Bone marrow (tissue), 2 donors: ENCODE measurements around the gene PRAMEF8.
"Not testable (repeated sequence)": the region's sequence is repeated elsewhere in the genome, so short reads cannot be mapped to it uniquely, and the experiment has no call there.

ENCODE experiments used
- DNase-seq, 2 donors: peaks; one replicate each; lab custom pipeline; 2025; lab: John Stamatoyannopoulos, UW

Gene PRAMEF8

DNA sequence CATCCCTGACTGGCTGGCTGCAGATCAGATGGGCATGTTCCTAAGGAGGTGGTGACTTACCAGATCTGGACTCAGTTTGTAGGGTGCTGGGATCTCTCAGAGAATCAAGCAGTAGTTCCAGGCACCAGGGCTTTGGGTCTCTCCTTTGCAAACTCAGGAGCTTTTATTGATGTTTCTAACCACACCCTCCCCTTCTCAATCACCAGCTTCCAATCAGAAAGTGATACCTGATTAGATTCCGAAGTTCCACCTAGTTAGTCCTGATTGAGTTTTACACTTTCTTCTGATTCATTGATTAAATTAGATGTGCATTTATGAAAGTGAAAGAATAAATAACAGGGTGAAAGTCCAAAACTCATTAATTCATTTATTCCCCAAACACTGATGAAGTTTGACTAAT lies at the start of gene PRAMEF8:
TSS of gene PRAMEF8 (minus strand) at position 101 of the 400 bp plus-strand sequence. CDS start 1,046 bp downstream, outside the sequence.
- not testable (repeated sequence) for DNase-seq

DNA sequence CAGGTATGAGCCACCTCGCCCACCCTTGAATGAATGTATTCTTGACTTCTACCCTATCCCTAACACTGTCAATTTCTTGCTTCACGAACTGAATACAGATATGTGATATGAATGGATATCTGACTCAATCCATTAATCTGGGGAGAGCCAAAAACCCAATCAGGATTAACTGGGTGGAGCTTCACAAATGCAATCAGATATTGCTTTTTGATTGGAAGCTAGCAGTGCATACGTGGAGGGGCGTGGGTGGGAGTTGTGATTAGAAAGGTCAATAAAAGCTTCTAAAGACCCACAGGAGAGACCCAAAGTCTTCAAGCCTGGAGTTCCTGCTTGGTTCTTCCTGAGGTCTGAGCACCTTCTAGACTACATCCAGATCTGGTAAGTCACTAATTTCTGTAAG lies 30.3 kb upstream of the PRAMEF8 start, which contains the start of gene PRAMEF15:
TSS of gene PRAMEF15 (plus strand) at position 301 of the 400 bp plus-strand sequence. CDS start 2,827 bp downstream, outside the sequence.
- DNase-seq: not testable (repeated sequence)

DNA sequence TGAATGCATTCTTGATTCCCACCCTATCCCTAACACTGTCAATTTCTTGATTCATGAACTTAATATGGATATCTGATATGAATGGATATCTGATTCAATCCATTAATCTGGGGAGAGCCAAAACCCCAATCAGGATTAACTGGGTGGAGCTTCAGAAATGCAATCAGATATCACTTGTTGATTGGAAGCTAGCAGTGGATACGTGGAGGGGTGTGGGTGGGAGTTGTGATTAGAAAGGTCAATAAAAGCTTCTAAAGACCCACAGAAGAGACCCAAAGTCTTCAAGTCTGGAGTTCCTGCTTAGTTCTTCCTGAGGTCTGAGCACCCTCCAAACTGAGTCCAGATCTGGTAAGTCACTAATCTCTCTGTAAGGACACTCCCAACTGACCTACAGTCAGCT lies 18.3 kb upstream of the PRAMEF8 start, which contains the start of gene PRAMEF33:
TSS of gene PRAMEF33 (plus strand) at position 301 of the 400 bp plus-strand sequence. CDS start 2,416 bp downstream, outside the sequence.
- DNase-seq: not testable (repeated sequence)

DNA sequence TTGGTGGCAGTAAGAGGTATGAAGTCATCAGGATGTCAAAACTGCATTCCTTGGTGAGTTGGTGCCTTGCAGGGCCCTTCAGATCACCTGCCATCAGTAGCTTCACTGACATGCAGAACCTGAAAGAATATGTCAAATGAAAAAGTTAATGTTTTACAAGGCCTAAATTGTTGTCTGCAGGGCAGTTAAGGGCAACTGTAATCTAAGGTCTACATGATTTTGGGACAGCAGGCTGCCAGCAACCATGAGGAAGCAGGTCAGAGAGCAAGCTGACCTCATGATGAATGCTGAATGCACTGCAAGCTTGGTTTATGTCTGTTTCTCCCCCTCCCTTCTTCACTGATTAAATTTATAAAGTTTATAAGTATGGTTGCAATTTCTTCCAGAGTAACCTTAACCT lies 17.3 kb upstream of the PRAMEF8 start:
- DNase-seq: not testable (repeated sequence)

DNA sequence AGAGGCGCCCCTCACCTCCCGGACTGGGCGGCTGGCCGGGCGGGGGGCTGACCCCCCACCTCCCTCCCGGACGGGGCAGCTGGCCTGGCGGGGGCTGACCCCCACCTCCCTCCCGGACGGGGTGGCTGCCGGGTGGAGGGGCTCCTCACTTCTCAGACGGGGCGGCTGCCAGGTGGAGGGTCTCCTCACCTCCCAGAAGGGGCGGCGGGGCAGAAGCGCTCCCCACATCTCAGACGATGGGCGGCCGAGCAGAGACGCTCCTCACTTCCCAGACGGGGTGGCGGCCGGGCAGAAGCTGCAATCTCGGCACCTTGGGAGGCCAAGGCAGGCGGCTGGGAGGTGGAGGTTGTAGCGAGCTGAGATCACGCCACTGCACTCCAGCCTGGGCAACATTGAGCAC lies 13.8 kb upstream of the PRAMEF8 start:
- DNase-seq: not testable (repeated sequence)

DNA sequence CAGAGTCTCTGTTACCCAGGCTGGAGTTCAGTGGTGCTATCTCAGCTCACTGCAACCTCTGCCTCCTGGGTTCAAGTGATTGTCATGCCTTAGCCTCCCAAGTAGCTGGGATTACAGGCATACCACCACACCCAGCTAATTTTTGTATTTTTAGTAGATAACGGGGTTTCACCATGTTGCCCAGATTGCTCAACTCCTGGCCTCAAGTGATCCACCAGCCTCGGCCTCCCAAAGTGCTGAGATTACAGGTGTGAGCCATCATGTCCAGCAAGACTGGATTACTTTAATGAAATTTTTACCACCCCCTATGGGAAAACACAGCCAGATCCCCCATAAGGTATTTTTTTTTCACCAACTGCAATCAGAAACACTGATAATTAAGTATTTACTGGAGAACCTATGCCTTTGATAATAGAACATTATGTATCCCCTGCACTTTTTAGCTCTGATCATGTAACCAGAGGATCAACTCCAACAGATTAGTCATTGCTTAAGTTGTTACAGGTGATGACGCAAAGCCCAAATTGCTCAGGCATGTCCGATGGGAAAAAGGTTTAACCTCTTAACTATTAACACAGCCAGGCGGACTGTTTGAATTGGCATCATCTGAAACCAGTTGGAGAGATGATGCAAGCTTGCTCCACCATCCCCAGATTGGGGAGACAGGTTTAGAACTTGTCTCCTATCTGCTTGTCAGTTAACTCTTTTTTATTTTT lies 12.4 kb upstream of the PRAMEF8 start:
- DNase-seq: not testable (repeated sequence)

DNA sequence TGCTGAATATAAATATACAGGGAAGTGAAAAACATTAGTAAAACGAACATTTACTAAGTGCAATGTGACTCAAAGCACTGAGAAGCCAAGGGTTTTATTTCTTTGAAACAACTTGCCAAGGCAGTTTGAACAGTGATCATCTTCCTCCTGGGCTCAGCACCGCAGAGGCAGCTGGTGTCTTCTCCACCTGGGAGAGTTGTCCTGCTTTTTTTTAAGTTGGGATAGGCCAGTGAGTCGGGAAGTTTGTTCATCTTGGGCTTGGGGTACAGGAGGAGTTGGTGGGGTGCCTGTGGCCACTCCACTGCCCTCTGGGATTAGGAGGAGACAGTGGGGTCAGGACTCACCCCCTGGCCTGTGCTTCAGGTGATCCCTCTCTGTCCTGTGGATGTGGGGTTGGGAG lies 4.1 kb upstream of the PRAMEF8 start:
- not testable (repeated sequence) for DNase-seq

DNA sequence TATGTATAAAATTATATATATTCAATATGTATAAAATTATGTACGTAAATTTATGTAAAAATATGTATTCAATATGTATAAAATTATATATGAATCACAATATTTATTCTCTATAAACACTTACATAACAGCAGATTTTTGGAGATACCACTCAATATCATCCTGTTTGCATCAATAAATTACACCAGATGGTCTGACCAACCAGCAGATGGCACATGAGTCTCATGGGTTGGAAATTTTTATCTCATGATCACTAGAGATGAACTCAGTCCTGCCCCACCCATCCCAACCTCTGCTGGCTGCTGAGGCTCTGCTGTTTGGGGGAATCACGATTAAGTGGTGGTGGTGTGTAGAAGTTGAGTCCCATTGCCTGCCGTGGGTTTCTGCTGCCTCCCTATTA lies 5.3 kb downstream of the PRAMEF8 start:
- DNase-seq: not testable (repeated sequence)

DNA sequence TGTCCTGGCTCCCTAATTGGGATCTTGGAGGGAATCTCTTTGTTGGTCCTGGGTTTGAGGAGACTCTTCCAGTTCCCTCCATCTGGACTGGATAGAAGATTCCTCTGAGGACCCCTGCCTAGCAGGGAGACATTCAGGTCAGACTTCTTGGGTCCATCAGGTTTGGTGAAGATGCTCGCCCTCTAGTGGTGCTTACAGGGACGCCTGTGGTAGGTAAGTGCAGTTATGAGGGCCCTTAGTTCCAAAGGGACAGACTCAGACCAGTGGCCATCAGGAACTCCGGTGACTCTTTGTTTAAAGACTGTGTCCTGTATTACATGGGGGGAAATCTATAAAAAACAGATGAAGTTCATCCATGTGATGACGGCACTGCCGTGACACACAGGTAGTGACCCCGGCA lies 7.9 kb downstream of the PRAMEF8 start:
- DNase-seq: not testable (repeated sequence)

DNA sequence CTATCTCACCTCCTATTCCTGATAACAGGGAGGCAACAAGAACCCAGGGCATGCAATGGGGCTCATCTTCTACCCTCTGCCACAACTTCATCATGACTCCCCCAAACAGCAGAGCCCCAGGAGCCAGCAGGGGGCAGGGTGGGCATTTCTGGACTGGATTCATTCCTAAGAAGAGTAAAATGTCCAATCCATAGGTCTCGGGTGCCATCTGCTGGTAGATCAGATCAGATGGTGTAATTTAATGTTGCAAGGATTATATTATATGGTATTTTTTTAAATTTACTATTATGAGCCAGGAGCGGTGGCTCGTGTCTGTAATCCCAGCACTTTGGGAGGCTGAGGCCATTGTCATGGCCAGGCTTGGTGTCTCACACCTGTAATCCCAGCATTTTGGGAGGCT lies 19.8 kb downstream of the PRAMEF8 start:
- not testable (repeated sequence) for DNase-seq

DNA sequence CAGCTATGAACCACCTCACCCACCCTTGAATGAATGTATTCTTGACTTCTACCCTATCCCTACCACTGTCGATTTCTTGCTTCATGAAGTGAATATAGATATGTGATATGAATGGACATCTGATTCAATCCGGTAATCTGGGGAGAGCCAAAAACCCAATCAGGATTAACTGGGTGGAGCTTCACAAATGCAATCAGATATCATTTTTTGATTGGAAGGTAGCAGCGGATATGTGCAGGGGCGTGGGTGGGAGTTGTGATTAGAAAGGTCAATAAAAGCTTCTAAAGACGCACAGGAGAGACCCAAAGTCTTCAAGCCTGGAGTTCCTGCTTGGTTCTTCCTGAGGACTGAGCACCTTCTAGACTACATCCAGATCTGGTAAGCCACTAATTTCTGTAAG lies 31.0 kb downstream of the PRAMEF8 start, which contains the start of gene PRAMEF5:
TSS of gene PRAMEF5 (plus strand) at position 301 of the 400 bp plus-strand sequence. CDS start 5,071 bp downstream, outside the sequence.
- not testable (repeated sequence) for DNase-seq

DNA sequence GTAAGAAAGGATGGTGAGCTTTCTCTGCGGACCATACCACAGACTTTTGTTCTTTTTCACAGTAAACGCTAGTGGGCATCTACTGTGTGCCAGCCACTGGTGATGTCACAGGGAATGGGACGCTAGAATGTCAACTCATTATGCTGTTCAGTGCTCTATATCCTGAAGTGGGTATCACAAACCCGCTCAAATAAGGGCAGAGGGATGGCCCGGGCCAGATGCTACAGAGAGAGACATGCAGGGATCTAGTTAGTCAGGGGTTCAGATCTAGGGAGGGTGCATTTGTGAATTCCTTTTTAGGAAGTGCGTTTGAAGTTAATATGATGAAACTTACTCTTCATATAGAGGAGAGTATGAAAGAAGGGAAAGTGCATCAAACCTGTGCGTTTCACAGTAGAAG lies 37.8 kb downstream of the PRAMEF8 start:
- DNase-seq: not testable (repeated sequence)

DNA sequence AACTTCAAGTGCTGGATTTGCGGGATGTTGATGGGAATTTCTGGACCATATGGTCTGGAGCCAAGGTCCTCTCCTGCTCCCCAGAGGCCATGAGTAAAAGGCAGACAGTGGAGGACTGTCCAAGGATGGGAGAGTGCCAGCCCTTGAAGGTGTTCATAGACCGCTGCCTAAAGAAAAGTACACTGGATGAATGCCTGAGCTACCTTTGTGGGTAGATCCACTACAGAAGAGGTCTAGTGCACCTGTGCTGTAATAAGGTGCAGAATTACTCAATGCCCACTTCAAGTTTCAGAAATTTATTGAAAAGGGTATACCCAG lies 38.4 kb downstream of the PRAMEF8 start:
- not testable (repeated sequence) for DNase-seq

DNA sequence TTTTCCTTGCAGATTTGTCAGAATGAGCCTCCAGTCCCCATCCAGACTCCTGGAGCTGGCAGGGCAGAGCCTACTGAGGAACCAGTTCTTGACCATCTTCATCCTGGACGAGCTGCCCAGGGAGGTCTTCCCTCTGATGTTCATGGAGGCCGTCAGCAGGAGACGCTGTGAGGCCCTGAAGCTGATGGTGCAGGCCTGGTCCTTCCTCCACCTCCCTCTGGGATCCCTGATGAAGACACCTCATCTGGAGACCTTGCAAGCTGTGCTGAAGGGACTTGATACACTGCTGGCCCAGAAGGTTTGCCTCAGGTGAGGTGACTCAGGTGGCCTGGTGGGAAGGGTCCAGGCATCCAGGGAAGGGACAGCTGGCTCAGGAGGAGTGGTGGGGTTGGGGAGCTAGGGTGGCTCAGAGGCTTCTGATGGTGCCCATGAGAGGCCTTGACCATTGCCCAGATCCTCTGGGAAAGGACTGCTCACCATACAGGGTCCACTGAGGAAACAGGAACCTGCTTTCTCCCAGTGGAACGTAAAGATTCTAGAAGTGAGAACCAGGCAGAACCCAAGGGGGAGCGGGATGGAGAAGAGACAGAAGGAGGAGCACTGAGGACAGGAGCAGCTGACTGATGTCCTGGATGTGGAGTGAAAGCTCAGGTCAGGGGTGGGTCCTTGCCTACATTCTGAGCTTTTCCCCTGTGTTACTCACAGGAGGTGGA lies 38.9 kb downstream of the PRAMEF8 start:
- DNase-seq: not testable (repeated sequence)

DNA sequence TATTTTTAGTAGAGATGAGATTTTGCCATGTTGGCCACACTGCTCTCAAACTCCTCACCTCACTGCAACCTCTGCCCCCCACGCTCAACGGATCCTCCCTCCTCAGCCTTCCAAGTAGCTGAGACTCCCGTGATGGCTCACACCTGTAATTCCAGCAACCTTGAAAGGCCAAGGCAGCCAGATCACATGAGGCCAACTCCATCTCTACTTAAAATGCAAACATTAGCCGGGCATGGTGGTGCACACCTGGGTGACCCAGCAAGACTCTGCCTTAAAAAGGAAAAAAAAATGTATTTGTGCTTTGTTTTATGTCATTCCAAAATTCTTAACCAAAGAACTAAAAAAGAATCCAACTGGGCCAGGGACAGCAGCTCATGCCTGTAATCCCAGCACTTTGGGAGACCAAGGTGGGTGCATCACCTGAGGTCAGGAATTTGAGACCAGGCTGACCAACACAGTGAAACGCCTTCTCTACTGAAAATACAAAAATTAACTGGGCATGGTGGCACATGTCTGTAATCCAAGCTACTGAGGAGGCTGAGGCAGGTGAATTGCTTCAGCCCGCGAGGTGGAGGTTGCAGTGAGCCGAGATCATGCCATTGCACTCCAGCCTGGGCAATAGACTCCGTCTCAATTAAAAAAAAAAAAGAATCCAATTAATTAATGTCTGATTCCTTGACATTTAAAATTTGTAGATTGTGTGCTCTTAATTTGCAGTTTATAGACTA lies 41.2 kb downstream of the PRAMEF8 start:
- DNase-seq: not testable (repeated sequence)

DNA sequence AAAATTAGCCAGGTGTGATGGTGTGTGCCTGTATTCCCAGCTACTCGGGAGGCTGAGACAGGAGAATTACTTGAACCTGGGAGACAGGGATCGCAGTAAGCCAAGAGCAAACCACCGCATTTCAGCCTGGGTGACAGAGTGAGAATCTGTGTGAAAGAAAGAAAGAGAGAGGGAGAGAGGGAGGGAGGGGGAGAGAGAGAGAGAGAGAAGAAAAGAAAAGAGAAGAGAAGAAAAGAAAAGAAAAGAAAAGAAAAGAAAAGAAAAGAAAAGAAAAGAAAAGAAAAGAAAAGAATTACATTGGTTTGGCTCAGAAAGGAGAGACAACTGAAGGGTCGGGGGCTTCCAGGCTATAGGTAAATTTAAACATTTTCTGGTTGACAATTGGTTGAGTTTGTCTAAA lies 45.3 kb downstream of the PRAMEF8 start:
- DNase-seq: not testable (repeated sequence)

DNA sequence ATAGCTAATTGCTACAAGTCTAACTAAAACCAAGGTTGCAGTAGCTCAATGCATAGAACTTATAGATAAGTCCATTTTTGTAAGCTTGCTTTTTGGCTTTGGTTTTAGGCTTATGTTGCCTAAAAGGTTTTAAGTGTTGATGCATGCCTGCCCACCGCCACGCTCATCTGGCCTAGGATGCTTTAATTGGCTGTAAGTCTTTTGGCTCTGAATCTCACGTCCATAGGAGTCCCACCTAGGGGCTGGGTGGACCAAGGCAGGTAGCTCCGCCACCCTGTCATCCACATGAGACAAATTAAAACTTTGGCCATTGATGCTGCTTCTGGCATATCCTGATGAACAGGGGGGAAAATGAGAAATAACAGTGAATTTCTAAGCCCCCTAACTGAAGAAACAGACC lies 47.4 kb downstream of the PRAMEF8 start:
- not testable (repeated sequence) for DNase-seq

DNA sequence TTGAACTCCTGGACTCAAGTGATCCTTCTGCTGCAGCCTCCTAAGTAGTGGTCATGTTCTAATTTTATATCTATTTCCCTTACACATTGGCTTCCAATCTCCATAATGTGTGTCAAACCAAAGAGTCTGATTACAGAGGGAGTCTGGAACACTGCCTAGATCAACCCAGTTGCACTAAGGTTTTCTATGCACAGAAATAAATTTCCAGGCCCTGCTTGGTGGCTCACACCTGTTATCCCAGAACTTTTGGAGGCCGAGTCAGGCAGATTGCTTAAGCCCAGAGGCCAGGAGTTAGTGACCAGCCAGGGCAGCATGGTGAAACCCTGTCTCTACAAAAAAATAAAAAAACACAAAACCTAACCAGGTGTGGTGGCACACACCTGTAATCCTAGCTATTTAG lies 50.9 kb downstream of the PRAMEF8 start:
- not testable (repeated sequence) for DNase-seq

DNA sequence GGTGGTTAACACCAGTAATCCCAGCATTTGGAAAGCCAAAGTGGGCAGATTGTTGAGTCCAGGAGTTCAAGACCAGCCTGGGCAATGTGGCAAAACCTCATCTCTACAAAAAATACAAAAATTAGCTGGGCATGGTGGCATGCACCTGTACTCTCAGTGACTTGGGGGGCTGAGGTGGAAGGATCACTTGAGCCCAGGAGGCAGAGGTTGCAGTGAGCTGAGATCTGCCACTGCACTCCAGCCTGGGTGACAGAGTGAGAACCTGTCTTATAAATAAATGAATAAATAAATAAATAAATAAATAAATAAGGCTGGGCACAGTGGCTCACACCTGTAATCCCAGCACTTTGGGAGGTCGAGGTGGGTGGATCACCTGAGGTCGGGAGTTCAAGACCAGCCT lies 52.9 kb downstream of the PRAMEF8 start:
- DNase-seq: not testable (repeated sequence)
